Endothelial cell (in vitro differentiated cells): ENCODE measurements around the gene RPS6KB1. TPM values are rescaled to one million over a fixed set of nuclear protein-coding genes. Genes with fewer than 3 reads are reported as not detected.
"Not testable (repeated sequence)": the region's sequence is repeated elsewhere in the genome, so short reads cannot be mapped to it uniquely, and the experiment has no call there.

Experiments
- DNase-seq: peaks from one replicate; pipeline ENCODE4 v3.0.0; 2021; ENCODE audit warnings: low spot score
- H3K27ac Mint-ChIP-seq: one replicate; pipeline ENCODE4 v1.8.0; 2021; ENCODE audit warnings: mixed read lengths, inconsistent platforms; ENCODE audit not compliant: unreplicated experiment
- H3K27me3 Mint-ChIP-seq: one replicate; pipeline ENCODE4 v1.8.0; 2021; ENCODE audit warnings: mild to moderate bottlenecking, moderate library complexity, mixed read lengths, inconsistent platforms; ENCODE audit not compliant: unreplicated experiment
- H3K36me3 Mint-ChIP-seq: one replicate; pipeline ENCODE4 v1.8.0; 2021; ENCODE audit warnings: mild to moderate bottlenecking, low read depth, mixed read lengths, inconsistent platforms; ENCODE audit not compliant: unreplicated experiment
- H3K4me1 Mint-ChIP-seq: one replicate; pipeline ENCODE4 v1.8.0; 2021; ENCODE audit warnings: mild to moderate bottlenecking, mixed read lengths, inconsistent platforms; ENCODE audit not compliant: unreplicated experiment
- H3K4me3 Mint-ChIP-seq: one replicate; pipeline ENCODE4 v1.8.0; 2021; ENCODE audit warnings: mild to moderate bottlenecking, mixed read lengths, inconsistent platforms; ENCODE audit not compliant: unreplicated experiment
- H3K9me3 Mint-ChIP-seq: one replicate; pipeline ENCODE4 v1.8.0; 2021; ENCODE audit warnings: mixed read lengths, inconsistent platforms; ENCODE audit not compliant: unreplicated experiment
- total RNA-seq: library from RNA; stranded (reverse); fragmentation: NEBNext Ultra II Directional; extraction: Animal tissue kit (Norgen Biotek cat#: 25700); gene quantifications from one replicate; pipeline ENCODE4 v1.2.1, GENCODE V29; 2021; ENCODE audit not compliant: unreplicated experiment
- TF ChIP-seq, protein P1 (sequence below): fragments of 200-600 bp; sonication (generic); IDR thresholded peaks from one replicate; pipeline ENCODE4 v1.5.0; 2021; ENCODE audit warnings: antibody characterized with exemption; ENCODE audit not compliant: unreplicated experiment

The RPS6KB1 gene
- total RNA-seq, 1 donor from 2014 or later = 30.4 TPM

GRCh38 chr17:59901604-59902003 lies 8.7 kb downstream of the RPS6KB1 start:
- DNase-seq = no peak
- Mint-ChIP-seq H3K27ac (no peak overlapping the region), H3K4me3 (no peak overlapping the region), H3K36me3 (no peaks in the 10 kb centered on the region), H3K27me3 (no peaks in the 10 kb centered on the region), H3K4me1 (peaks cover 2% of the 10 kb centered on the region), H3K9me3 (no peaks in the 10 kb centered on the region)
- TF ChIP-seq, protein P1, sequence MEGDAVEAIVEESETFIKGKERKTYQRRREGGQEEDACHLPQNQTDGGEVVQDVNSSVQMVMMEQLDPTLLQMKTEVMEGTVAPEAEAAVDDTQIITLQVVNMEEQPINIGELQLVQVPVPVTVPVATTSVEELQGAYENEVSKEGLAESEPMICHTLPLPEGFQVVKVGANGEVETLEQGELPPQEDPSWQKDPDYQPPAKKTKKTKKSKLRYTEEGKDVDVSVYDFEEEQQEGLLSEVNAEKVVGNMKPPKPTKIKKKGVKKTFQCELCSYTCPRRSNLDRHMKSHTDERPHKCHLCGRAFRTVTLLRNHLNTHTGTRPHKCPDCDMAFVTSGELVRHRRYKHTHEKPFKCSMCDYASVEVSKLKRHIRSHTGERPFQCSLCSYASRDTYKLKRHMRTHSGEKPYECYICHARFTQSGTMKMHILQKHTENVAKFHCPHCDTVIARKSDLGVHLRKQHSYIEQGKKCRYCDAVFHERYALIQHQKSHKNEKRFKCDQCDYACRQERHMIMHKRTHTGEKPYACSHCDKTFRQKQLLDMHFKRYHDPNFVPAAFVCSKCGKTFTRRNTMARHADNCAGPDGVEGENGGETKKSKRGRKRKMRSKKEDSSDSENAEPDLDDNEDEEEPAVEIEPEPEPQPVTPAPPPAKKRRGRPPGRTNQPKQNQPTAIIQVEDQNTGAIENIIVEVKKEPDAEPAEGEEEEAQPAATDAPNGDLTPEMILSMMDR = no peak

DNA sequence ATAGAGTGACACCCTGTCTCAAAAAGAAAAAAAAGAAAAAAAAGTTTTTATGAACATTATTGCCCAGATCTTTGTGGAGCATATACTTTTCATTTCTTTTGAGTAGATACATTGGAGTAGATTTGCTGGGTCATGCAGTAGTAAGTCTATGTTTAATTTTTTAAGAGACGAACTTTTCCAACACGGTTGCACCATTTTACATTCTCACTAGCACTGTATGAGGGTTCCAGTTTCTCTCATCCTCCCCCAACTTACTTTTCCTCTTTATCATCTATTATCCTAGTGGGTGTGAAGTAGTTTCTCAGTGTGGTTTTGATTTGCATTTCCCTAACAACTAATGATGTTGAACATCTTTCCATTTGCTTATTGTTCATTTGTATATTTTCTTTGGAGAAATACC lies 10.5 kb downstream of the RPS6KB1 start:
- Mint-ChIP-seq H3K27me3 (no peaks in the 10 kb centered on the region), H3K4me1 (peaks cover 2% of the 10 kb centered on the region), H3K27ac (no peak overlapping the region), H3K9me3 (no peaks in the 10 kb centered on the region), H3K36me3 (no peaks in the 10 kb centered on the region), H3K4me3 (no peak overlapping the region)
- no peak for DNase-seq
- TF ChIP-seq, protein P1 = no peak

- Mint-ChIP-seq H3K4me3 (no peak overlapping the region), H3K27me3 (no peaks in the 10 kb centered on the region), H3K4me1 (peaks cover 2% of the 10 kb centered on the region), H3K9me3 (no peaks in the 10 kb centered on the region), H3K36me3 (no peaks in the 10 kb centered on the region), H3K27ac (no peak overlapping the region)
- TF ChIP-seq, protein P1 = no peak
- no peak for DNase-seq
Observed at GRCh38 chr17:59907467-59907866, 14.5 kb downstream of the RPS6KB1 start.

DNA sequence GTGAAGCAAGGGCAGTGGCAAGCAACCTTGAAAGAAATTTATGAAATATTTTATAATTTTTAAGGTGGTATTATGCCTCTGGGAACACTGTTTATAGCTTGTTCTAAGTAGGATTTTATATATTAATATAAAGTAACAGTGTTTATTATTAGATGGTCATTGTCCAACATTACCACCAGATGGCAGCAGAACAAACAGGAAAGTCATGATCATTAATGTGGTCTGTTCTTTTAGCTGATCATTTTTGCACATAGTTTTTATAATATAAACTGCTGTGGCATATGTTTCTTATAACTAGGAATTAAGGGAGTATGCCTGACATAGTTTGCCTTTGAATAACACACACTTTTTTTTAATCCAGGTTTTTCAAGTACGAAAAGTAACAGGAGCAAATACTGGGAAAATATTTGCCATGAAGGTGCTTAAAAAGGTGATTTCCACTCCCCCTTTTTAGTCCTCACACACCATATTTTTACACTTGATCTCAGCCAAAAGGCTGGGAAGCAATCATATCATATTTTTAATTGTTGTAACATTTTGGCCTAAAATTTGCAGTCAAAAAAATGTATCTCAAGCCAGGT lies 21.4 kb downstream of the RPS6KB1 start:
- H3K4me1 Mint-ChIP-seq = no peaks in the 10 kb centered on the region
- no peak overlapping the region for H3K4me3 Mint-ChIP-seq
- H3K36me3 Mint-ChIP-seq = peaks cover 6% of the 10 kb centered on the region
- H3K27ac Mint-ChIP-seq = no peak overlapping the region
- H3K9me3 Mint-ChIP-seq = no peaks in the 10 kb centered on the region
- no peak for DNase-seq
- no peaks in the 10 kb centered on the region for H3K27me3 Mint-ChIP-seq
- TF ChIP-seq, protein P1 = peak; percentile 75

DNA sequence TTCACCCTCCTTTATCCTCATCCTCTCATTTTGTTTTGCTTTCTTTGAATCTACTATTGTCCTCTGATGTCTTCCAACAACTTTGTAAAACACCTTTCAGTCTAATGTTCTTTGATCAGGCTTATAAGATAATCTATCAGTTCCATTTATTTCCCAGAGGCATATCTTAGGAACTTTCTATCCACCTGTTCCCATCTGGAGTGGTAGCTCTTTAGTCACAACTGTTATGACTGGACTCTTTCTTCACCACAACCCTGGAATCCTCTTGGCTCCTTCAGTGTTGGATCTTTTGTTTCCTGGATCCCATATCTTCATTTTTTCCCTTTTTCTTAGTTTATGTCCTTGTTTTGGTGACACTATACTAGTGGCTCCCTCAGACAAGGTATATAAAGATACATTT lies 23.5 kb downstream of the RPS6KB1 start:
- peaks cover 15% of the 10 kb centered on the region for H3K36me3 Mint-ChIP-seq
- H3K27ac Mint-ChIP-seq = no peak overlapping the region
- H3K4me3 Mint-ChIP-seq = no peak overlapping the region
- H3K27me3 Mint-ChIP-seq = peaks cover 1% of the 10 kb centered on the region
- DNase-seq = no peak
- no peaks in the 10 kb centered on the region for H3K4me1 Mint-ChIP-seq
- TF ChIP-seq, protein P1 = no peak
- no peaks in the 10 kb centered on the region for H3K9me3 Mint-ChIP-seq

GRCh38 chr17:59920637-59921036 lies 27.7 kb downstream of the RPS6KB1 start:
- not testable (repeated sequence) for H3K27ac Mint-ChIP-seq, H3K9me3 Mint-ChIP-seq
- H3K36me3 Mint-ChIP-seq = peaks cover 22% of the 10 kb centered on the region

GRCh38 chr17:59930121-59930520 lies 37.2 kb downstream of the RPS6KB1 start:
- not testable (repeated sequence) for H3K9me3 Mint-ChIP-seq, H3K27ac Mint-ChIP-seq, DNase-seq, H3K27me3 Mint-ChIP-seq, H3K4me3 Mint-ChIP-seq, H3K4me1 Mint-ChIP-seq
- H3K36me3 Mint-ChIP-seq = peaks cover 29% of the 10 kb centered on the region

More at GRCh38 chr17:59920637-59921036, 27.7 kb downstream of the RPS6KB1 start:
- H3K4me1 Mint-ChIP-seq, DNase-seq, H3K27me3 Mint-ChIP-seq, H3K4me3 Mint-ChIP-seq: not testable (repeated sequence)

GRCh38 chr17:59930768-59931167 lies 37.8 kb downstream of the RPS6KB1 start:
- H3K36me3 Mint-ChIP-seq = peaks cover 24% of the 10 kb centered on the region
- H3K4me3 Mint-ChIP-seq, H3K27me3 Mint-ChIP-seq, H3K9me3 Mint-ChIP-seq, DNase-seq, H3K27ac Mint-ChIP-seq, H3K4me1 Mint-ChIP-seq: not testable (repeated sequence)
